GM12874 (cell line): Measurements from ENCODE around the gene POLR2C.

ENCODE experiments used
- CTCF ChIP-seq: IDR thresholded peaks from 2 replicates; pipeline ENCODE4 v1.5.1; 2011; ENCODE audit warnings: low read depth, mild to moderate bottlenecking, control low read depth, low read length, moderate library complexity; ENCODE audit not compliant: insufficient read depth

POLR2C gene

GRCh38 chr16:57510016-57510871, 47.8 kb downstream of the POLR2C start:
- TF ChIP-seq CTCF = no peak

- no peak for TF ChIP-seq CTCF
Measured at GRCh38 chr16:57512296-57513001, 50.0 kb downstream of the POLR2C start.

GRCh38 chr16:57513371-57514102, 51.1 kb downstream of the POLR2C start:
- TF ChIP-seq CTCF = no peak

GRCh38 chr16:57514371-57514770, 51.9 kb downstream of the POLR2C start:
- TF ChIP-seq CTCF = no peak

GRCh38 chr16:57514791-57515600, 52.5 kb downstream of the POLR2C start:
- TF ChIP-seq CTCF = no peak

- no peak for TF ChIP-seq CTCF
Measured at GRCh38 chr16:57516176-57516725, 53.8 kb downstream of the POLR2C start.
